HUES48 (cell line): ENCODE measurements around the gene OR51B4.
"Not testable (repeated sequence)": the region's sequence is repeated elsewhere in the genome, so short reads cannot be mapped to it uniquely, and the experiment has no call there.

Experiments used
- H3K27ac ChIP-seq: one replicate; pipeline ENCODE4 v1.7.0; 2013; ENCODE audit warnings: low read depth, low read length, inconsistent platforms
- H3K27me3 ChIP-seq: 2 replicates; pipeline ENCODE4 v1.6.1; 2013; ENCODE audit warnings: mild to moderate bottlenecking, low read length; ENCODE audit not compliant: control insufficient read depth, insufficient read depth
- H3K36me3 ChIP-seq: 2 replicates; pipeline ENCODE4 v1.6.1; 2013; ENCODE audit warnings: low read length; ENCODE audit not compliant: control insufficient read depth, insufficient read depth
- H3K4me1 ChIP-seq: 2 replicates; pipeline ENCODE4 v1.6.1; 2013; ENCODE audit warnings: mild to moderate bottlenecking, low read length; ENCODE audit not compliant: control insufficient read depth, insufficient read depth
- H3K4me3 ChIP-seq: 2 replicates; pipeline ENCODE4 v1.5.1; 2013; ENCODE audit warnings: mild to moderate bottlenecking, low read depth, low read length
- H3K9ac ChIP-seq: 2 replicates; pipeline ENCODE4 v1.6.1; 2013; ENCODE audit warnings: mild to moderate bottlenecking, low read depth, low read length, moderate library complexity
- H3K9me3 ChIP-seq: 2 replicates; pipeline ENCODE4 v1.6.1; 2013; ENCODE audit warnings: low read length; ENCODE audit not compliant: control insufficient read depth, insufficient read depth

The OR51B4 gene

DNA sequence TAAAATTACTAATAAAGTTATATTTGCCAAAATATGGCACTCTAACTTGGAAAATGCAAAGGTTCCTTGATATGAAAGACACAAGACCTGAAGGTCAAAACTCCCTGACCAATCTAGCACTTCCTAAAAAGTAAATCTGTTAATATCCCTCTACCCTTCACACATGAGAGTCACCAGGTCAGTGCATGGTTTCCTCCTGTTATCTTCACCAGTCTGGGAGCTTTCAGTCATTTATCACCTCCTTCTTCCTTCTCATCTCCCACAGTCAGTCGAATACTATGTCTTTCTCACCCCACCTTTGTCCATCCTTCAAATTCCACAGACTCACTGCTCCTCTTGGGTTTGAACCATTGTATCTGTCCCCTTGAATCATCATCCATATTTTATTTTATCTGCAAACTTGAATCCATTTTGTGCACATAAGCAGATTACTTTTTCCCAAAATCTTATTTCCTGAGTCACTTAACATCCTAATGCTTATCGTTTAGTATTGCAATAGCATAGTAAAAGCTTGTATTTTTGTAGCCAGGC, 34.6 kb downstream of the OR51B4 start:
- Histone ChIP-seq H3K9ac (no peak overlapping the region), H3K27me3 (no peaks in the 10 kb centered on the region), H3K4me1 (no peaks in the 10 kb centered on the region), H3K9me3 (no peaks in the 10 kb centered on the region), H3K27ac (no peak overlapping the region), H3K4me3 (no peak overlapping the region), H3K36me3 (no peaks in the 10 kb centered on the region)

DNA sequence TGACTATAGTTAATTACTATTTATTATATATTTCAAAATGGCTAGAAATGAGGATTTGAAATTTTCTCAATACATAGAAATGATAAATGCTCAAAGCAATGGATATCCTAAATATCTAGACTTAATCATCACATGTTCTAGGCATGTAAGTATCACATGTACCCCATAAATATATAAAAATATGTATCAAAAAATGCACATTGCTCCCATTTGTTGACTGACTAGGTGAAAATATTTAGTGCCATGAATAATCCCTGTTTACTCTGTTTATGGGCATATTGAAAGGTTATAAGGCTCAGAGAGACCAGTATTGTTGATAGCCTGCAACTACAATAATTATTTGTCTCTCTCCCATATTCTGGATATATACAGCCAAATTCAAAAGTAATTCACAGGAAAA, 35.1 kb downstream of the OR51B4 start:
- Histone ChIP-seq H3K9ac (no peak overlapping the region), H3K4me3 (no peak overlapping the region), H3K4me1 (no peaks in the 10 kb centered on the region), H3K27me3 (no peaks in the 10 kb centered on the region), H3K9me3 (no peaks in the 10 kb centered on the region), H3K27ac (no peak overlapping the region), H3K36me3 (no peaks in the 10 kb centered on the region)

DNA sequence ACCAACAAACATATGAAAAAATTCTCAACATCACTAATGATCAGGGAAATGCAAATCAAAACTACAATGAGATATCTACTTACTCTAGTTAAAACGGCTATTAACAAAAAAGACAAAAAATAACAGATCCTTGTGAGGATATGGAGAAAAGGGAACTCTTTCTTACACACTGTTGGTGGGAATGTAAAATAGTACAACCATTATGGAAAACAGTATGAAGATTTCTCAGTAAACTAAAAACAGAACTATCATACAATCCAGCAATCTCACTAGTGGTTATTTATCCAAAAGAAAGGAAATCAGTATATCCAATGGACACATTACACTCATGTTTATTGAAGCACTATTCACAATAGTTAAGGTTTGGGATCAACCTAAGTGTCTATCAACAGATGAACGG, 35.9 kb downstream of the OR51B4 start:
- Histone ChIP-seq H3K9ac (no peak overlapping the region), H3K9me3 (no peaks in the 10 kb centered on the region), H3K27me3 (no peaks in the 10 kb centered on the region), H3K4me3 (no peak overlapping the region), H3K27ac (no peak overlapping the region), H3K36me3 (no peaks in the 10 kb centered on the region), H3K4me1 (no peaks in the 10 kb centered on the region)

DNA sequence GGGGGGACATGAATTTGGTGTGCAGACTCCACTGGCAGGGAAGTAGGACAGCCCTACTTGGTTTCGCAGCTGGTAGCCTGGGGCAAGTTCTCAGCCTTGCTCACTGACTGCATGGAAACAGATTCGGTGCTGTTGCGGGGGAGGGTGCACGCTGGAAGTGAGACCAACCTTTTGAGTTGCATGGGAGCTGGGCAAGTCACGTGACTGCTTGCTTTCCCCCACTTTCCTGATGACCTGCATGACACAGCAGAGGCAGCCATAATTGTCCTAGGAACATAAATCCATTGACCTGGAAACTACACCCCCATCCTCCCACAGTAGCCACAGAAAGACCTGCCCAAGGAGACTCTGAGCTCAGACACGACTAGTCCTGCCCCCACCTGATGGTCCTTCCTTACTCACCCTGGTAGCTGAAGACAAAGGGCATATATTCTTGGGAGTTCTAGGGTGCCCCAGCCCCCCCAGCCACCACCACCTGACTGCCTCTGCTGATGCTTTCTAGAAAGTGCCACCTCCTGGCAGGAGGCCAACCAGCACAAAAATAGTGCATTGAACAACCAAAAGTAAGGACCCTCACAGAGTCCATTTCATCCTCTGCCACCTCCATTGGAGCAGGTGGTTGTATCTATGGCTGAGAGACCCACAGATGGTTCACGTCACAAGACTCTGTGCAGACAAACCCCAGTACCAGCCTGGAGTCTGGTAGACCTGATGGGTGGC, 43.0 kb downstream of the OR51B4 start:
- Histone ChIP-seq H3K27me3 (no peaks in the 10 kb centered on the region), H3K9me3 (no peaks in the 10 kb centered on the region), H3K9ac (no peak overlapping the region), H3K4me3 (no peak overlapping the region), H3K27ac (no peak overlapping the region), H3K4me1 (peaks cover 19% of the 10 kb centered on the region), H3K36me3 (no peaks in the 10 kb centered on the region)

DNA sequence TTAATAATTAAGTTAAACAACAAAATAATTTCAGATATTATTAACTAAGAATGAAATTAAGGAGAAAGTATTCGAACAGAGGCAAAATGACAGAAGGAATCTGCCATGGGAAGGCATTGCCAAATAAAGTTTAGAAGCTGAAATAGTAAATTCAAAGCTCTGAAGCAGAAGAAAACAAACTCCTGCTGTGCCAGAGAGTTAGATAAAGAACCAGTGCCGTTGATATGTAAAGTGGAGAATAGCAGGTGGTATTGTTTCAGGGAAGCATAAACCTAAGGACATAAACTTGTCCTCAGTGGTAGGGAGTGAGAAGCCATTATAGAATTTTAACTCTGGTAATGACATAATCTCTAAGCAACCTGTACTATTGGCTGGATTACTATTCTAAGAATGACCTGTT, 44.5 kb downstream of the OR51B4 start:
- Histone ChIP-seq H3K4me1 (peaks cover 19% of the 10 kb centered on the region), H3K36me3 (no peaks in the 10 kb centered on the region), H3K4me3 (no peak overlapping the region), H3K9me3 (no peaks in the 10 kb centered on the region), H3K27me3 (no peaks in the 10 kb centered on the region), H3K27ac (peak overlapping the region; percentile 13), H3K9ac (no peak overlapping the region)

DNA sequence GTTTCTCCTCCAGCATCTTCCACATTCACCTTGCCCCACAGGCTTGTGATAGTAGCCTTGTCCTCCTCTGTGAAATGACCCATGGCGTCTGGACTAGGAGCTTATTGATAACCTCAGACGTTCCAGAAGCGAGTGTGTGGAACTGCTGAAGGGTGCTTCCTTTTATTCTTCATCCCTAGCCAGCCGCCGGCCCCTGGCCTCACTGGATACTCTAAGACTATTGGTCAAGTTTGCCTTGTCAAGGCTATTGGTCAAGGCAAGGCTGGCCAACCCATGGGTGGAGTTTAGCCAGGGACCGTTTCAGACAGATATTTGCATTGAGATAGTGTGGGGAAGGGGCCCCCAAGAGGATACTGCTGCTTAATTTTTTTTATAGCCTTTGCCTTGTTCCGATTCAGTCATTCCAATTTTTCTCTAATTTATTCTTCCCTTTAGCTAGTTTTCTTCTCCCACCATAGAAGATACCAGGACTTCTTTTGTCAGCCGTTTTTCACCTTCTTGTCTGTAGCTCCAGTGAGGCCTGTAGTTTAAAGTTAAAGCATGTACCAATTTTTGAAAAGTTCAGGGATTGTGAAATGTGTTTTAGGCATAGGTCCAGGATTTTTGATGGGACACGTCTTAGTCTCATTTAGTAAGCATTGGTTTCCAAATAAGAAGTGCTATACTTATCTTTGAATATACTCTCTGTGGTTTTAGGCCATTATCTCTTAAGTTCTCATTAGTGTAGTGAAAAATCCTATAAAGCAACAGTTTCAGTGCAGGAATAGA, 46.9 kb downstream of the OR51B4 start, which contains the start of gene HBG2:
Gene HBG2, minus strand, starts transcription at position 136 of the 768 bp plus-strand sequence. Its CDS starts 53 bp downstream, at position 83.
- not testable (repeated sequence) for H3K27ac ChIP-seq, H3K9ac ChIP-seq, H3K4me3 ChIP-seq, H3K27me3 ChIP-seq, H3K36me3 ChIP-seq, H3K9me3 ChIP-seq
- peaks cover 19% of the 10 kb centered on the region for H3K4me1 ChIP-seq

DNA sequence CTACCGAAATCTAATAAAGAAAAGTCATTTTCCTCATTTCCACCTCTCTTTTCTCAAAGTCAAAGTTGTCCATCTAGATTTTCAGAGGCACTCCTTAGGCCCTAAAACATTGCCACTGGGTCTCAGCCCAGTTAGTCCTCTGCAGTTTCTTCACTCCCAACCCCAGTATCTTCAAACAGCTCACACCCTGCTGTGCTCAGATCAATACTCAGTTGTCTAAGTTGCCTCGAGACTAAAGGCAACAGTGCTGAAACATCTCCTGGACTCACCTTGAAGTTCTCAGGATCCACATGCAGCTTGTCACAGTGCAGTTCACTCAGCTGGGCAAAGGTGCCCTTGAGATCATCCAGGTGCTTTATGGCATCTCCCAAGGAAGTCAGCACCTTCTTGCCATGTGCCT, 47.7 kb downstream of the OR51B4 start:
- H3K9me3 ChIP-seq, H3K9ac ChIP-seq, H3K27me3 ChIP-seq, H3K27ac ChIP-seq, H3K4me3 ChIP-seq, H3K36me3 ChIP-seq: not testable (repeated sequence)
- peaks cover 19% of the 10 kb centered on the region for H3K4me1 ChIP-seq

DNA sequence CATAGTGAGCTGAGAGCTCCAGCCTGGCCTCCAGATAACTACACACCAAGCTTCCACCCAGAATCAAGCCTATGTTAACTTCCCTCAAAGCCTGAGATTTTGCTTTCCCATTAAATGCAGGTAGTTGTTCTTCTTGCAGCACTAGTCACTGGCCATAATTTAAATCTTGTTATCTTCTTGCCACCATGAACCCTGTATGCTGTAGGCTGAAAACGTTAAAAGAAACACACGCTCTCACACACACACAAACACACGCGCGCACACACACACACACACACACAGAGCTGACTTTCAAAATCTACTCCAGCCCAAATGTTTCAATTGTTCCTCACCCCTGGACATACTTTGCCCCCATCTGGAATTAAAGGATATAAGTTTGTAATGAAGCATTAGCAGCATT, 48.3 kb downstream of the OR51B4 start:
- not testable (repeated sequence) for H3K9me3 ChIP-seq, H3K27ac ChIP-seq, H3K9ac ChIP-seq, H3K36me3 ChIP-seq, H3K27me3 ChIP-seq, H3K4me3 ChIP-seq
- H3K4me1 ChIP-seq: peaks cover 15% of the 10 kb centered on the region

DNA sequence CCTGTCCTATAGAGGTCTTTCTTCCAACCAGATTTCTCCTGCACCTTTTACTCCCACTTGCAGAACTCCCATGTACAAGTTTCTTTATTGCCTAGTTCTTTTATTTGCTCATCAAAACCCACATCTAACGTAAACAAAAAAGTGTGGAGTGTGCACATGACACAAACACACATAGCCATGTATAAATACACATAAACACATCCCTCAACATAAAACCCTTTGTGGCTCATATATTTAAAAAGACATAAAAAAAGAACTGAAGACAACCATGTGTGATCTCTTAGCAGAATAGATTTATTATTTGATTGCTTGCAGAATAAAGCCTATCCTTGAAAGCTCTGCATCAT, 48.9 kb downstream of the OR51B4 start:
- H3K9ac ChIP-seq: no peak overlapping the region
- no peak overlapping the region for H3K4me3 ChIP-seq
- H3K27me3 ChIP-seq: no peaks in the 10 kb centered on the region
- H3K36me3 ChIP-seq: no peaks in the 10 kb centered on the region
- no peaks in the 10 kb centered on the region for H3K9me3 ChIP-seq
- H3K4me1 ChIP-seq: peaks cover 10% of the 10 kb centered on the region
- no peak overlapping the region for H3K27ac ChIP-seq

DNA sequence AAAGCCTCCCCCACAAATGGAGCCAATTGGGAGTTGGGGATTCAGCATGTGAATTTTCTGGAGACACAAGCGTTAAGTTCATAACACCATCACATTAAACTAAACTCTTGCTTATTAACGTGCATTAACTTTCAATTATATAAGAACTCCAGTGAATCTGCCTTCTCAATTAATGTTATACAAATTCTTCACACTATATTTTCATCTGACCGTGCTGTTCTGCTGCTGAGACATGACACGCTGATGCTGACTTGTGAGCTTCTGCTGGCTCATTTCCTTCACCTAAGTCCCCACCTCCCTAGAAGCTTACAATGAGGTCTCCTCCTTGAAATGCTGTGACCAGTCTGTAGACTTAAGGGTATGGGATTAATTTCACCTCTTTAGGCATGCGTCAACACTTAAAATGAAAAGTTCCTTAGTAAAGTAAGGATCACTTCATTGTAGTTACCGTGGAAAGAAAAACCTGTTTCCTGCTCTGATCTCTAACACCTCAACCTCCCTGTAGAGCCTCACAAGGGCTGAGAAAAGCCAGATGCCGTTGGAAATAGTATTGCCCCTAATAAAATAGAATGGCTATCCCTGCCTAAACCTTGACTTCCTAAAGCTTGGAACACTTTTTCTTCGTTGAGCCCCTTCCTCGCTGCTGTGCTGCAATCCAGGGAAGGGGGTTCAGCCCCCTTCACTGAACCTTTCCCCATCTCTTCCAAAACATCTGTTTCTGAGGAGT, 49.4 kb downstream of the OR51B4 start:
- peaks cover 5% of the 10 kb centered on the region; the same call in 1 of the 2 replicates for H3K4me1 ChIP-seq
- no peak overlapping the region for H3K9ac ChIP-seq
- no peaks in the 10 kb centered on the region for H3K9me3 ChIP-seq
- H3K4me3 ChIP-seq: no peak overlapping the region
- H3K36me3 ChIP-seq: no peaks in the 10 kb centered on the region
- no peaks in the 10 kb centered on the region for H3K27me3 ChIP-seq
- no peak overlapping the region for H3K27ac ChIP-seq

DNA sequence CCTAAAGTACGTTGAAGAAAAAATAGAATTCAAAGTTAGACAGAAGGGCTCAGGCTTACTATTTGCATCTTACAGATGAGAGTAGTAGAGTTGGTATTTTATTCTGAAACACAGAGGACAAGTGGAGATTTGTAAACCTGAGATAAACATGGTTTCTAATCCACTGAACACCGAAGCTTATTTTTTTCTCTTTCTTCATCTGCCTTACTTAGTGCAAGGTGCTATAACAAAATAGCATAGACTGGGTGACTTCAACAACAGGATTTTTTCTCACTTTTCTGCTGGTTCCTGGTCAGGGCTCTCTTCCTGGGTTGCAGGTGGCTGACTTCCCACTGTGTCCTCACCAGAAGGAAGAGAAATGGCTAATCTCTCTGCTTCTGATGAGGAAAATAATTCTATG, 50.0 kb downstream of the OR51B4 start:
- H3K27me3 ChIP-seq: no peaks in the 10 kb centered on the region
- no peaks in the 10 kb centered on the region for H3K9me3 ChIP-seq
- no peaks in the 10 kb centered on the region for H3K36me3 ChIP-seq
- H3K9ac ChIP-seq: no peak overlapping the region
- H3K27ac ChIP-seq: no peak overlapping the region
- peaks cover under 1% of the 10 kb centered on the region; the same call in 1 of the 2 replicates for H3K4me1 ChIP-seq
- H3K4me3 ChIP-seq: no peak overlapping the region
